COR-L47 (cell line): ENCODE measurements around the gene ASNS.

ENCODE experiments used
- DNase-seq: peaks from one replicate; lab custom pipeline; 2025; lab: John Stamatoyannopoulos, UW

ASNS gene

DNA sequence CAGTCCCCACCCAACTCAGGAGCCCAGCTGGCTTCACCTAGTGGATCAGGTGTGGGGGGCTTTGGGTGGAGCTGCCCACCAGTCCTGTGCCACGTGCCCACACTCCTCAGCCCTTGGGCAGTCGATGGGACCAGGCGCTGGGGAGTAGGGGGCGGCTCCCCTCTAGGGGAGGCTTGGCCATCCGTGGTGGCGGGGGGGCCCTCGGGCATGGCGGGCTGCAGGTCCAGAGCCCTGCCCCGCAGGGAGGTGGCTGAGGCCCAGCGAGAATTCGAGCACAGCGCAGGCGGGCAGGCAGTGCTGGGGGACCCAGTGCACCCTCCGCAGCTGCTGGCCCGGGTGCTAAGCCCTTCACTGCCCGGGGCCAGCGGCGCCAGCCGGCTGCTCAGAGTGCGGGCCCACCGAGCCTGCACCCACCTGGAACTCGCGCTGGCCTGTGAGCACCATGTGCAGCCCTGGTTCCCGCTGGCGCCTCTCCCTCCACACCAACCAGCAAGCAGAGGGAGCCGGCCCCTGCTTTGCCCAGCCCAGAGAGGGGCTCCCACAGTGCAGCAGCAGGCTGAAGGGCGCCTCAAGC lies 29.3 kb downstream of the ASNS start:
- no peak for DNase-seq

- no peak for DNase-seq
These were observed 30.2 kb downstream of the ASNS start for GRCh38 chr7:97842006-97842405.

DNA sequence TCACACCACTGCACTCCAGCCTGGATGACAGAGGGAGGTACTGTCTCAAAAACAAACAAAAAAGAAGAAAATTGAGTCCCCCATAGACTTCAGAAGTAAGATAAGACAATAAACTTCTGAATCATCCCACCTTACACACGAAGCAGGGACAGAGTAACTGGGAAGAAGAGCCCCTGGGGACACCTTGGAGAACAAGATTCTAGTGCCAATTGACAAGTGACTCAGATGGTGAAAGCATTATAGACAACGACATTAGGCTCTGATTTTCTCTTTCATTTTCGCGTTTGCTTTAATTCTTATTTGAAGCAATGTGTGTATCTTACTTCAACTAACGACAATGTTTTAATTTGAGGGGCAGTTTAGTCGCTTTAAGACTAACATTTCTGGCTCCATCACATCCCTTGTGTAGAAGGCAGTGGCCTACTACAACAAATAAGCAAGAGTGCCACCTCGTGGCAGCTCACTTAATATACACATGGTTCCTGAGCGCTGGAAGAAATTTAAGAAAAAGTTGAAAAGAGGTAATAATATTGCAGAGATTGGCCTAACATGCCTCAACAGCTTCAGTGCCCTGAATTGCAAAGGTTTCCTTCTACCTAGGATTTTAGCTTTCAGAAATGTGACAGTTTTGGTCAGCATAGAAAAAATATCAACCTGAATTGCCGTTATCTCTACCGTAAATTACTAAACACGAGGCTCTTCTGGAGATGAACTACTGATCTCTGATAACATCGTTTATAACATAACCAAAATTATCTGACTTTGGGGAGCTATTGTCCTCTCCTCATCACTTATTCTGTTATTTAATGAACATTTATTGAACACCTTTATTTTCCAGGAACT lies 36.7 kb downstream of the ASNS start:
- peak; percentile 68 for DNase-seq

GRCh38 chr7:97819161-97819560 lies 53.0 kb downstream of the ASNS start:
- peak; percentile 26 for DNase-seq

- no peak for DNase-seq
These were observed 54.0 kb downstream of the ASNS start for GRCh38 chr7:97818066-97818663.
